ENCODE measurements around the gene RUVBL2. TPM values are rescaled to one million over a fixed set of nuclear protein-coding genes. Genes with fewer than 3 reads are reported as not detected.

RUVBL2 gene
- total RNA-seq, 1 experiment from 2014 or later = 170 TPM

DNA sequence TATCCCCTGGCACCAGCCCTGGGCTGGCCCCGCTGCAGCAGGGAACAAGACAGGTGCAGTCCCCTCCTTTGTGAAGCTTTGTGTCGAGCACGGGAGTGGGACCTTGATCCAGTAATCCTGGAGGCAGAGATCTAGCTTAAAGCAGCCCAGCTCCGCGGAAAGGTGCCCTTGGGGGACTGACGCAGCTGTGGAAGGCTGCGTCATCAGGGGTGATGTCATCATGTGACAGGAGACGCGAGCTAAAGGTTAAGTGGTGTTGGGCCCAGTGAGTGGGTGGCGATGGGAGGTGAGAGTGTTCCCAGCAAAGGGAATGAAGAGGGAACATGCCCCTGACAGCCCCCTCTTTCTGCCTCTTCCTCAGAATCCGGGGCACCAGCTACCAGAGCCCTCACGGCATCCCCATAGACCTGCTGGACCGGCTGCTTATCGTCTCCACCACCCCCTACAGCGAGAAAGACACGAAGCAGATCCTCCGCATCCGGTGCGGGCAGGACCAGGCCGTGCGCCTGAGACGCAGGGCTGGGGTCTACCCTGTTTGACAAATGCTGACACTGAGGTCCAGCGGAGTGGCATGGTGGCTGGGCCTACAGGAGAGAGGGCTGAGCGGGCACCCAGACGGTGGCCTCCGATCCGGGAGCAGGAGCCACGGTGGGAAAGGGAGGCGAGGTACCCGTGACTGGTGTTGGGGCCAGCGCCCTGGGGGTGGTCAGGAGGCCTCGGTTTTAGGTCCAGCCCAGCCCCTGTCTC lies 20.6 kb downstream of the RUVBL2 start:
- ATAC-seq (no peak), DNase-seq (ENCODE audit: low read depth, low spot score) (no peak)
- no TSS peak for BruUV-seq (replicated peaks)
- TF ChIP-seq TCF7L2 (IDR thresholded peaks at IDR 0.05; ENCODE audit: low read depth, low read length) = no peak
- TF ChIP-seq SIN3A (IDR thresholded peaks at IDR 0.05; ENCODE audit: borderline replicate concordance, insufficient read depth, low read depth, low read length) = no peak
- TF ChIP-seq, protein P1, sequence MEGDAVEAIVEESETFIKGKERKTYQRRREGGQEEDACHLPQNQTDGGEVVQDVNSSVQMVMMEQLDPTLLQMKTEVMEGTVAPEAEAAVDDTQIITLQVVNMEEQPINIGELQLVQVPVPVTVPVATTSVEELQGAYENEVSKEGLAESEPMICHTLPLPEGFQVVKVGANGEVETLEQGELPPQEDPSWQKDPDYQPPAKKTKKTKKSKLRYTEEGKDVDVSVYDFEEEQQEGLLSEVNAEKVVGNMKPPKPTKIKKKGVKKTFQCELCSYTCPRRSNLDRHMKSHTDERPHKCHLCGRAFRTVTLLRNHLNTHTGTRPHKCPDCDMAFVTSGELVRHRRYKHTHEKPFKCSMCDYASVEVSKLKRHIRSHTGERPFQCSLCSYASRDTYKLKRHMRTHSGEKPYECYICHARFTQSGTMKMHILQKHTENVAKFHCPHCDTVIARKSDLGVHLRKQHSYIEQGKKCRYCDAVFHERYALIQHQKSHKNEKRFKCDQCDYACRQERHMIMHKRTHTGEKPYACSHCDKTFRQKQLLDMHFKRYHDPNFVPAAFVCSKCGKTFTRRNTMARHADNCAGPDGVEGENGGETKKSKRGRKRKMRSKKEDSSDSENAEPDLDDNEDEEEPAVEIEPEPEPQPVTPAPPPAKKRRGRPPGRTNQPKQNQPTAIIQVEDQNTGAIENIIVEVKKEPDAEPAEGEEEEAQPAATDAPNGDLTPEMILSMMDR (IDR thresholded peaks at IDR 0.05) = no peak
- TF ChIP-seq, protein P2, sequence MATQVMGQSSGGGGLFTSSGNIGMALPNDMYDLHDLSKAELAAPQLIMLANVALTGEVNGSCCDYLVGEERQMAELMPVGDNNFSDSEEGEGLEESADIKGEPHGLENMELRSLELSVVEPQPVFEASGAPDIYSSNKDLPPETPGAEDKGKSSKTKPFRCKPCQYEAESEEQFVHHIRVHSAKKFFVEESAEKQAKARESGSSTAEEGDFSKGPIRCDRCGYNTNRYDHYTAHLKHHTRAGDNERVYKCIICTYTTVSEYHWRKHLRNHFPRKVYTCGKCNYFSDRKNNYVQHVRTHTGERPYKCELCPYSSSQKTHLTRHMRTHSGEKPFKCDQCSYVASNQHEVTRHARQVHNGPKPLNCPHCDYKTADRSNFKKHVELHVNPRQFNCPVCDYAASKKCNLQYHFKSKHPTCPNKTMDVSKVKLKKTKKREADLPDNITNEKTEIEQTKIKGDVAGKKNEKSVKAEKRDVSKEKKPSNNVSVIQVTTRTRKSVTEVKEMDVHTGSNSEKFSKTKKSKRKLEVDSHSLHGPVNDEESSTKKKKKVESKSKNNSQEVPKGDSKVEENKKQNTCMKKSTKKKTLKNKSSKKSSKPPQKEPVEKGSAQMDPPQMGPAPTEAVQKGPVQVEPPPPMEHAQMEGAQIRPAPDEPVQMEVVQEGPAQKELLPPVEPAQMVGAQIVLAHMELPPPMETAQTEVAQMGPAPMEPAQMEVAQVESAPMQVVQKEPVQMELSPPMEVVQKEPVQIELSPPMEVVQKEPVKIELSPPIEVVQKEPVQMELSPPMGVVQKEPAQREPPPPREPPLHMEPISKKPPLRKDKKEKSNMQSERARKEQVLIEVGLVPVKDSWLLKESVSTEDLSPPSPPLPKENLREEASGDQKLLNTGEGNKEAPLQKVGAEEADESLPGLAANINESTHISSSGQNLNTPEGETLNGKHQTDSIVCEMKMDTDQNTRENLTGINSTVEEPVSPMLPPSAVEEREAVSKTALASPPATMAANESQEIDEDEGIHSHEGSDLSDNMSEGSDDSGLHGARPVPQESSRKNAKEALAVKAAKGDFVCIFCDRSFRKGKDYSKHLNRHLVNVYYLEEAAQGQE (IDR thresholded peaks at IDR 0.05; ENCODE audit: insufficient read depth in 1 of 2, low read depth in 2 of 2, low read length in 1 of 2) = no peak
- TF ChIP-seq POLR2AphosphoS5 (IDR thresholded peaks at IDR 0.05; ENCODE audit: low read depth, low read length) = no peak
- POLR2A ChIA-PET = no interaction called here
- in situ Hi-C loops (cut with HindIII; ENCODE audit: low pct_unique_long_range_greater_than_20kb, low sequenced_read_pairs) = no loop called here
- no peaks in the 10 kb centered on the region for H3K27me3 ChIP-seq (ENCODE audit: control insufficient read depth, insufficient read depth, low read length)
- H3K4me1 ChIP-seq (ENCODE audit: control insufficient read depth, insufficient read depth, low read length) = no peaks in the 10 kb centered on the region
- CTCF ChIA-PET = no interaction called here
- H3K27ac ChIP-seq (ENCODE audit: low read length) = no peak overlapping the region
- H3K9me3 ChIP-seq (ENCODE audit: control insufficient read depth, insufficient read depth, low read depth, low read length) = no peaks in the 10 kb centered on the region
- intact Hi-C loops (cut with micrococcal nuclease; ENCODE audit: unreplicated experiment) = no loop called here
- H3K36me3 ChIP-seq (ENCODE audit: control insufficient read depth, insufficient read depth, low read length) = no peaks in the 10 kb centered on the region; the same call in 1 of the 2 replicates
- no peak overlapping the region for H3K4me3 ChIP-seq (ENCODE audit: low read depth in 2 of 2, low read length in 2 of 2)

DNA sequence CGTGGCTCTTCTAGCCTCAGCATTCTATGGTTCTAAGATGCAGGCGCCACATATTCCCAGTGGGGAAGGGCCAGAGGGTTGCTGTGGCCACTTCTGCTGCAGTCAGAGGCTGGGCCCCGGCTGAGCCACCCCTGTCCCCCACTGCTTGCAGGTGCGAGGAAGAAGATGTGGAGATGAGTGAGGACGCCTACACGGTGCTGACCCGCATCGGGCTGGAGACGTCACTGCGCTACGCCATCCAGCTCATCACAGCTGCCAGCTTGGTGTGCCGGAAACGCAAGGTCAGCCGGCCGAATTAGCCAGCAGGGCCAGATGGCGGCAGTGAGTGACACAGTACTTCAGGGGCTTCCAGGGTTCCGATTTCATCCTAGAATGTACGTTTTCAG lies 21.2 kb downstream of the RUVBL2 start:
- H3K9me3 ChIP-seq (ENCODE audit: control insufficient read depth, insufficient read depth, low read depth, low read length) = no peaks in the 10 kb centered on the region
- ATAC-seq (no peak), DNase-seq (ENCODE audit: low read depth, low spot score) (no peak)
- BruUV-seq (replicated peaks) = no TSS peak
- no peaks in the 10 kb centered on the region; the same call in 1 of the 2 replicates for H3K36me3 ChIP-seq (ENCODE audit: control insufficient read depth, insufficient read depth, low read length)
- TF ChIP-seq TCF7L2 (IDR thresholded peaks at IDR 0.05; ENCODE audit: low read depth, low read length) (no peak), POLR2AphosphoS5 (IDR thresholded peaks at IDR 0.05; ENCODE audit: low read depth, low read length) (no peak), SIN3A (IDR thresholded peaks at IDR 0.05; ENCODE audit: borderline replicate concordance, insufficient read depth, low read depth, low read length) (no peak)
- TF ChIP-seq, protein P1 (IDR thresholded peaks at IDR 0.05) = no peak
- TF ChIP-seq, protein P2 (IDR thresholded peaks at IDR 0.05; ENCODE audit: insufficient read depth in 1 of 2, low read depth in 2 of 2, low read length in 1 of 2) = no peak
- H3K4me3 ChIP-seq (ENCODE audit: low read depth in 2 of 2, low read length in 2 of 2) = no peak overlapping the region
- no peaks in the 10 kb centered on the region for H3K27me3 ChIP-seq (ENCODE audit: control insufficient read depth, insufficient read depth, low read length)
- intact Hi-C loops (cut with micrococcal nuclease; ENCODE audit: unreplicated experiment) = no loop called here
- POLR2A ChIA-PET = no interaction called here
- H3K4me1 ChIP-seq (ENCODE audit: control insufficient read depth, insufficient read depth, low read length) = no peaks in the 10 kb centered on the region
- in situ Hi-C loops (cut with HindIII; ENCODE audit: low pct_unique_long_range_greater_than_20kb, low sequenced_read_pairs) = no loop called here
- no peak overlapping the region for H3K27ac ChIP-seq (ENCODE audit: low read length)
- CTCF ChIA-PET = no interaction called here
